ENCODE data around the gene ROPN1B. TPM values are rescaled to one million over a fixed set of nuclear protein-coding genes. Genes with fewer than 3 reads are reported as not detected.

The ROPN1B gene
- total RNA-seq, 1 experiment from 2014 or later: 0.69 TPM

DNA sequence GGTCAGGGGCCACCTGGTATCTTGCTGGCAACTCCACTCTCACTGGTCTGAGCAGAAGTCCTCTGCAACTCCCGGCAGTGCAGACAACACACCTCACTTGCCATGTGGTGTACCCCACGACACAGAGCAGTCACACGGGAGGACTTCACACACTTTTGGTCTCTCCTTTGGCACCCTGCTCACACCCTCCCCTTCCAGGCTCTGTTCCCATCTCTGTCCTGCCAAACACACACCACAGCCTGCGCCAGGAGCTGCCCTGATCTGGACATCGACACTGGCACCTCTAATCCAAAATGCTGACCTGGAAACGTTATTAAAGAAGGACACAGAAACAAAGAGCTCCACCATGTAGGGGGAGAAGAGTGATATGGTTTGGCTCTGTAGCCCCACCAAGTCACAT, 57.8 kb downstream of the ROPN1B start:
- DNase-seq (ENCODE audit: low spot score): no peak

GRCh38 chr3:126028096-126028495, 59.1 kb downstream of the ROPN1B start:
- no peak for DNase-seq (ENCODE audit: low spot score)

DNA sequence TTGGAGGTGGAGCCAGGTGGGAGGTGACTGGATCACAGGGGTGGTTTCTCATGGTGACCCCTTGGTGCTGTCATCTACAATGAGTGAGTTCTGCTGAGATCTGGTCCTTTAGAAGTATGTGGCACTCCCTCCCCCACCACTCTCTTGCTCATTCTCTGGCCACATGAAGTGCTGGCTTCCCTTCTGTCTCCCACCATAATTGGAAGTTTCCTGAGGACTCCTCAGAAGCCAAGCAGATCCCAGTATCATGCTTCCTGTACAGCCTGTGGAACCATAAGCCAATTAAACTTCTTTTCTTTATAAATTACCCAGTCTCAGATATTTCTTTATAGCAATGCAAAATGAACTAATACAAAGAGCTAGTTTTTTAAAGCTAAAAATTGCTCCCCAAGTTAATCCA, 60.3 kb downstream of the ROPN1B start:
- DNase-seq (ENCODE audit: low spot score): no peak

DNA sequence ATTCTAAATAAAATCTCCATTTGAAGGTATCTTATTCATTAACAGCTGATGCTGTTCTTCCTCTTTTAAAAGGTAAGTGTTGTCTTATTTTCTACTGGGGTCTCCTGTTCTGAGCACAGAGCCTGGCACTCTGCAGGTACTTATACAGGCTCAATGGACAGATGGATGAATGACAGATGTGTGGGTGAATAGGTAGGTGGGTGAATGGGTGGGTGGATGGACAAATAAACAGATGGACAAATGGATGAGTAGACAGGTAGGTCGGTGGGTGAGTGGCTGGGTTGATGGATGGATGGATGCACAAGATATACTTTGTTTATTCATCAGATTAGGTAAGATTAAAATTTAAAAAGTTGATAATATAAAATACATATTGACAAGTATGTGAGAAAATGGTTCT, 61.5 kb downstream of the ROPN1B start:
- no peak for DNase-seq (ENCODE audit: low spot score)

GRCh38 chr3:126031981-126032471, 63.0 kb downstream of the ROPN1B start:
- no peak for DNase-seq (ENCODE audit: low spot score)

Small RNAs within 50 kb of the gene (small RNA-seq; reads per million reads assigned to genes)
- not detected for gene AC092903.1

Other genes starting within 250 kb of the ROPN1B start
- gene SLC41A3, start 114.9 kb downstream of the ROPN1B start, total RNA-seq (2014; rRNA removed; shearing (Covaris generic)): 97.9 and 117 TPM in 2 replicates
- 4.9 and 7.4 TPM in 2 replicates for gene ALDH1L1, start 211.4 kb downstream of the ROPN1B start, total RNA-seq (2014; rRNA removed; shearing (Covaris generic))